GM12878 (cell line): ENCODE data around the gene ANO8.

Source experiments
- ATF3 ChIP-seq: IDR thresholded peaks from 2 replicates; pipeline ENCODE4 v1.6.1; 2011; ENCODE audit warnings: low read depth, mild to moderate bottlenecking, low read length, moderate library complexity, borderline replicate concordance; ENCODE audit errors: extremely low read depth
- CTCF ChIP-seq, 3 experiments: IDR thresholded peaks in 2 of 3; conservative IDR thresholded peaks in 1 of 3; 2 replicates each; pipeline ENCODE4 v1.5.1; 2011; ENCODE audit warnings: low read depth in 3 of 3, low read length in 3 of 3, mild to moderate bottlenecking in 3 of 3, control low read depth in 2 of 3, moderate library complexity in 2 of 3, inconsistent platforms in 1 of 3, mixed read lengths in 1 of 3; ENCODE audit not compliant: control insufficient read depth in 2 of 3, insufficient read depth in 1 of 3; ENCODE audit errors: extremely low read depth in 1 of 3
- EGR1 ChIP-seq, 2 experiments: IDR thresholded peaks; 1 replicate in 1 of 2; 2 replicates in 1 of 2; pipeline ENCODE4 v1.6.1; 2011 to 2012; ENCODE audit warnings: low read depth in 2 of 2, low read length in 2 of 2, borderline replicate concordance in 1 of 2, mild to moderate bottlenecking in 1 of 2, moderate library complexity in 1 of 2
- NKRF ChIP-seq: fragments of 450-650 bp; conservative IDR thresholded peaks from 2 replicates; pipeline ENCODE4 v1.6.1; 2017; ENCODE audit warnings: mild to moderate bottlenecking, moderate library complexity
- SP1 ChIP-seq: IDR thresholded peaks from one replicate; pipeline ENCODE4 v1.6.1; 2011; ENCODE audit warnings: low read depth, low read length
- TAF1 ChIP-seq: IDR thresholded peaks from 2 replicates; pipeline ENCODE4 v1.6.1; 2011; ENCODE audit warnings: mild to moderate bottlenecking, low read depth, low read length, borderline replicate concordance
- YY1 ChIP-seq: IDR thresholded peaks from 2 replicates; pipeline ENCODE4 v1.6.1; 2011; ENCODE audit warnings: low read depth, mild to moderate bottlenecking, low read length
- ZNF274 ChIP-seq: IDR thresholded peaks from one replicate; pipeline ENCODE4 v1.8.0; 2011; ENCODE audit not compliant: insufficient read length, insufficient read depth

GRCh38 chr19:17359905-17360800, 25.5 kb upstream of the ANO8 start:
- TF ChIP-seq SP1 (no peak), CTCF (IDR thresholded peaks at IDR 0.05 in 2 of 3, conservative IDR thresholded peaks at IDR 0.05 in 1 of 3; ENCODE audit: control insufficient read depth in 2 of 3, extremely low read depth in 1 of 3, insufficient read depth in 1 of 3, low read depth in 3 of 3, low read length in 3 of 3) (no peak), NKRF (no peak), ATF3 (no peak), TAF1 (no peak), YY1 (no peak), EGR1 (IDR thresholded peaks at IDR 0.05; ENCODE audit: borderline replicate concordance in 1 of 2, low read depth in 2 of 2, low read length in 2 of 2) (no peak), ZNF274 (no peak)
